Ecto neural progenitor cell (in vitro differentiated cells): ENCODE data around the gene TTBK2.
"Not testable (repeated sequence)": the region's sequence is repeated elsewhere in the genome, so short reads cannot be mapped to it uniquely, and the experiment has no call there.

Experiments used
- DNase-seq: peaks from one replicate; pipeline ENCODE4 v3.0.0-alpha.2; 2018; ENCODE audit warnings: low spot score

TTBK2 gene

GRCh38 chr15:42920519-42921341, at the start of gene TTBK2:
TTBK2 (minus strand) TSS chr15:42920778; CDS start chr15:42878617, 42,161 bp downstream.
- DNase-seq, result peak; percentile 99

DNA sequence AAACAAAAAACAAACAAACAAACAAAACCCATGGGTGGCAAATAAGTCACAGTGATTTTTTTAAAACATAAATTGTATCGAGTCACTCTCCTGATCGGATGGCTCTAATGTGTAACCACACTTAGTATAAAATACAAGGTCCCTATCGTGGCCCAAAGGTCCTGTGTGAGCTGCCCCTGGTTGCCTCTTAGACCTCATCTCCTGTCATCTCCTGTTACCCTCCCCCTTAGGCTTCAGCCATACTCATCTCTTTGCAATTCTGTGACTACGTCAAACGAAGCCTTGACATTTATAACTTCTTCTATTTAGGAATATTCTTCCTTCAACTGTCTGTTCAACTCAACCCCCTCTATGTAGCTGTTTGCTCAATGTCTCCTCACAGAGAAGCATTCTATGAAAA, 43.9 kb upstream of the TTBK2 start:
- no peak for DNase-seq

DNA sequence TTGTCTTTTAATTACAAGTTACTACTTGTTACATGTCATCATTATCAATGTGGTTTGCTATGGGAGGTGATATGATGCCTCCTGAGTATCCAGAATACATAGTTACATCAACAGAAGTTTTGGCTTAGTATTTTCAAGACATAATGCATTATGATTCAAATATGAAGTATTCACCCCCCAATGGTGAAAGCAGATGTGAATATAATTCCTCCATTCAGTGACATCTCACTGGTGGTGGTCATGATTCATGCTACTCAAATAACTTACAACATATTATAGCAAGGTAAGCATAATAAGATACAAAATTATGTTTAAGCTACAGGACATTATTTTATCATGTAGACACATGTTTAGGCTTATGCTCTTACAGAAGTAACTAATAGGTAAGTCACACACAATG, 34.9 kb upstream of the TTBK2 start:
- DNase-seq, result no peak

GRCh38 chr15:42954291-42954690, 33.7 kb upstream of the TTBK2 start:
- no peak for DNase-seq

- DNase-seq, result not testable (repeated sequence)
Observed at GRCh38 chr15:42948898-42949297, 28.3 kb upstream of the TTBK2 start.

DNA sequence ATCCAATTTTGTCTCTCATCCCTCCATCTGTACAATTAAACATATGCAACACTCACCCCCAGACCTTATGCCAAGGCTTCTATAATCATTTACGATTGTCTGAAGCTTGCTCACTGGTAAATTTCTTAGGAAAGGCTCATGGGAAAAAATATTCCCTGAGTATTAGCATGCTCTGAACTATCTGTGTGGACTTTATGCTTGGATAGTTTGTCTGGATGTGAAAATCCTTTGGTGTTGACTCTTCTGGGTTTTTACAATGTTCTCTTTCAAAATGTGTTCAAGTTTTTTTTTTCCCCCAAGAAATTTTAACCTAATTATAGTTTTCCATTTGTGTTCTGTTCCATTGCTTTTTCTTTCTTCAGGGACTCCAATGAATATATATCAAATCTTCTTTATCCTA, 19.9 kb upstream of the TTBK2 start:
- no peak for DNase-seq

DNA sequence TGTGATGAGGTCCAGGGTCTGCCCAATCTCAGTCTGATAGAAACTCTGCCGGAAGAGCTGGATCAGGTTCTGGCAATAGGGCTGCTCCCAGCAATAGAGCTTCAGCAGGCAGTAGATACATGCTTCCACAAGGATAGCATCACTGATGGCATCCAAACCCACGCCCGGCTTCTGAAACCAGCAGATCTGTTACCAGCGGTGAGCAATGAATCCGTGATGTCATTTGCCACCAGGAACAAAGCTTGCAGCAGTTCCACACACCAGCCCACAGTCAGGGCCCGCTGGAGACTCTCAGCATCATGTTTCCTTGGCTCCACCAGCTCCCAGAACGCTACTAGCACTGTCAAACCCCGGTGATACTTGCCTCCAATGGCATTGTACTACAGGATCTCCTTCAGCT, 19.3 kb upstream of the TTBK2 start:
- no peak for DNase-seq

- DNase-seq, result no peak
Observed at GRCh38 chr15:42937143-42937542, 16.6 kb upstream of the TTBK2 start.

- DNase-seq, result no peak
Observed at GRCh38 chr15:42933886-42934667, 13.5 kb upstream of the TTBK2 start.

DNA sequence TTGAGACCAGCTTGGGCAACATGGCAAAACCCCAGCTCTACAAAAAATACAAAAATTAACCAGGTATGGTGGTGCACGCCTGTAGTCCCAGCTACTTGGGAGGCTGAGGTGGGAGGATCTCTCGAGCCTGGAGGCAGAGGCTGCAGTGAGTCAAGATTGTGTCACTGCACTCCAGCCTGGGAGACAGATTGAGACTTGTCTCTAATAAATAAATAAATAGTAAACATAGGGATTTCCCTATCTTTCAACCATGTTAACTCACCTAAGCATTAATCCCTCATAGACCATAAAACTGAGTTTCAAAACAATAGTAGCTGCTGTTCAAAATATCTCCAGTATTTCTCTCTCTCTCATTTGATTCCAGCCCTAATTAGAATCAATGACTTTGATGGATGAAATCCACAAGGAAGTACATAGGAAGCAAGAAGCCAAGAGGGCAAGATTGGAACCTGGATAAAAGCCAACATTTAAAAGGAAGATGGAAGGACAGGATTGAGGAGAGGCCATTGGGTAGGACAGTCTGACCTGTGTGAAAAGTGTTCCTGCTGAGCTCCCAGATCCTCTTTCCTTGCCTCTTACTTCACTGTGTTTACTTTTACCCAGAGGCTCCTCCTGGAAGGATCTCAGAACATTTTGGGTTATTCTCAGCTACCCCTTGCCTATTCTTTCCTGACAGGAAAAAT, 12.4 kb upstream of the TTBK2 start:
- no peak for DNase-seq

DNA sequence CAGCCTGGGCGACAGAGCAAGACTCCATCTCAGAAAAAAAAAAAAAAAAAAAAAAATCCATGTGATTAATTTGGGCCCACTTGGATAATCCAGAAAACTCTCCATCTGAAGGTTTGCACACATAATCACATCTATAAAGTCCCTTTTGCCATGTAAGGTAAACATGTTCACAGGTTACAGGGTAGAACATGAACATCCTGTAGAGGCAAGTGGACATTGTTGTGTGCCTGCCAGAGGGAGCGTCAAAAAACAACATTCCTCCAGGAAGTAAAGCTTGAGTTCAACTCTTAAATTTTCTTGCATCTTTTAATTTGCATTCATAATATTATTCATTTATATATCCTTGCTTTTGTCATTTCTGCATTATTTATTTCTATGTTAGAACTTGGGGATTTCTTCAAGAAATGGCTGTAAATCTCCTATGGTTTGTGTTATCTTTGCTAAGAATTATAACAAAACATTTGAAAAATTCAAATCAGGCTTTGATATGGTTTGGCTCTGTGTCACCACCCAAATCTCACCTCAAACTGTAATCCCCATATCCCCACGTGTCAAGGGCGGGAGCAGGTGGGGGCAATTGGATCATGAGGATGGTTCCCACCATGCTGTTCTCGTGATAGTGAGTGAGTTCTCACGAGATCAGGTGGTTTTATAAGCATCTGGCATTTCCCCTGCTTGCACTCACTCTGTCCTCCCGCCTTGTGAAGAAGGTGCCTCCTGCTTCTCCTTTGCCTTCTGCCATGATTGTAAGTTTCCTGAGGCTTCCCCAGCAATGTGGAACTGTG, 11.3 kb upstream of the TTBK2 start:
- DNase-seq, result no peak

DNA sequence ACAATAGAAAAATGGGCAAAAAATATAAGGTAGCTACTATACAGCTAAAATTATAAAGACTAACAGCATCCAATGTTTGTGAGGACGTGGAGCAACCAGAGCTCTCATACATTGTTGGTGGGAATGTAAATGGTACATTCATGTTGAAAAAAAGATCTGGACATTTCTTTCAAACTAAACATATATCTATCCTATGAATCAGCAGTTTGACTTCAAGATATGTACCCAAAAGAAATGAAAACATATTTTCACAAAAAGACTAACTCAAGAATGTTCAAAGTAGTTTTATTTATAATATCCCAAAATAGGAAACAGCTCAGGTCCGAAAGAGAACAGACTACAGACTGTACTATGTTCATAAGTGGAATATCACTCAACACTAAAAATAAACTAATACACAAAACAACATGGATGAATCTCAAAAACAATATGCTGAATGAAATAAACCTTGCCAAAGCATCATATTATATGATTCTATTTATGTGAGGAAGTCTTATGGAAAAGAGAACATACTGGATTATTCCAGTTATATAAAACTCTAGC, 8.8 kb upstream of the TTBK2 start:
- DNase-seq, result no peak

GRCh38 chr15:42921342-42921731, 759 bp upstream of the TTBK2 start:
- DNase-seq, result no peak

- no peak for DNase-seq
Observed at GRCh38 chr15:42919799-42920518, 619 bp downstream of the TTBK2 start.

DNA sequence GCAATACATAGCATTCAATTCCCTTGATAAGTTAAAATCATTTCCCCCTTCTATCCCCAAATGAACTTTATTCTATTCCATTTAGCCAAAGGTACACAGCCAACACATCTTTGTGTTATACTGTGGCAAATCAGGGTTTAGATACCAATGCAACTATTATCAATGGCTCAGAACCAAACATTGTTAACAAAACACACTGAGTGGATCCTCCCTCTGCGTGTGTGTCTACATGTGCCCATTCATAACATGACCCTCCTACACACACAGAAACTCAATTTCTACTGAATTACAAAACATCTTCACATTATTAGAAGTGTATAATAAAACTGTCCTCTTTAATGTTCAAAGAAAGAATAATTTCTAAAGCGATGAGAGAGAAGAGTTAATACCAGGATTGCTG, 1.3 kb downstream of the TTBK2 start:
- DNase-seq, result no peak

GRCh38 chr15:42918047-42918446, 2.5 kb downstream of the TTBK2 start:
- DNase-seq, result no peak

DNA sequence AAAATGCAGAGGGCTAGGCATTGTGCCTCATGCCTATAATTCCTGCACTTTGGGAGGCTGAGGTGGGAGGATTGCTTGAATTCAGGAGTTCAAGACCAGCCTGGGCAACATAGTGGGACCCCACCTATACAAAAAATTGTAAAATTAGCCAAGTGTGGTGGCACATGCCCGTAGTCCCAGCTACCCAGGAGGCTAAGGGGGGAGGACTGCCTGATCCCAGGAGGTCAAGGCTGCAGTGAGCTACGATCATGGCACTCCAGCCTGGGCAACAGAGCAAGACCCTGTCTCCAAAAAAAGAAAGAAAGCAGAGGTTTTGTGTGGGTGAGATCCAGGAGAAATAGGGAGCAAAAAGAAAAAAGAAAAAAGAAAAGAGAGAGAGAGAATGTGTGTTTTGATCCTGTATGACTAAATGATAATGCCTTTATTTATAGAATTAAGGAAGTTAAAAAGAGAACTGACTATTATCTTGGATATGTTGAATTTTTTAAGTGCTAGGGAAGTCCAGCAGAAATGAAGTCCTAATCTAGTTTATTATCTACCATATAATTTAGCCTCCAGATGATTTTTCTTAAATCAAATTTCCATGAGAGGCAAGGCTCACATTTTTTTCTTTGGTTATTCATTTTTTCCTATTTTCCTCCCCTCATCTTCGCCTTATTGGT, 4.8 kb downstream of the TTBK2 start:
- DNase-seq, result no peak

- no peak for DNase-seq
Observed at GRCh38 chr15:42914728-42915497, 5.7 kb downstream of the TTBK2 start.

DNA sequence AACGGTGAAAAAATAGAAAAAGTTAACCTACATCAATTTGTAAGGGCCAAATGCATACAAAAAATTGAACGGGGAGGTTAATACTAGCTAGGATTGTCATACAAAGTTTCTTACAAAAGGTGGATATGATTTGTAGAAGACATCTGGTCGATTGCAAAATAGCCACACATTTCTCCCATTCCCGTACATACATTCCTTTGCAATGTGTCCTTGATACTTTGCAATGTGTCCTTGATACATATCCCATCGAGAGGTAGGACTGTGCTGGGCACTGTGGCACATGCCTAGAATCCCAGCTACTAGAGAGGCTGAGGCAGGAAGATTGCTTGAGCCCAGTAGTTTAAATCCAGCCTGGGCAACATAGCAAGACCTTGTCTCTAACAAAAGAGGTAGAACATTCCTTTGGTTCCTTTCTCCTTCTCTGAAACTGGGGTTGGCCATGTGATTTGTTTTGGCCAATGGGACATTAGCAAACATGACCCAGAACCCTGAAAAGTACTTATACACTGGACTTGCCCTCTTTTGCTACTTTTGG, 9.5 kb downstream of the TTBK2 start:
- no peak for DNase-seq
